Uterus (tissue), 4 donors: ENCODE data around the gene KLRF2. TPM values are rescaled to one million over a fixed set of nuclear protein-coding genes. Genes with fewer than 3 reads are reported as not detected.
A peak's percentile ranks its signal among the peaks of the same experiment; 100 is the strongest.

Source experiments
- DNase-seq, 2 donors: peaks; one replicate each; pipeline ENCODE4 v3.0.0-alpha.2; 2019 to 2020
- H3K27ac ChIP-seq, 2 donors: fragments of 200-600 bp; sonication (generic); 1 replicate in 1 of 2; 2 replicates in 1 of 2; pipeline ENCODE4 v1.5.1; 2016 to 2018
- H3K27me3 ChIP-seq, 2 donors: fragments of 200-600 bp; sonication (generic); one replicate each; pipeline ENCODE4 v1.5.1; 2018 to 2019; ENCODE audit warnings: control low read depth in 1 of 2
- H3K36me3 ChIP-seq, 2 donors: fragments of 200-600 bp; sonication (generic); one replicate each; pipeline ENCODE4 v1.5.1; 2019; ENCODE audit warnings: control low read depth in 1 of 2
- H3K4me1 ChIP-seq, 2 donors: fragments of 200-600 bp; sonication (generic); one replicate each; pipeline ENCODE4 v1.5.1; 2018 to 2019; ENCODE audit warnings: control low read depth in 1 of 2
- H3K4me3 ChIP-seq, 2 donors: fragments of 200-600 bp; sonication (generic); 1 replicate in 1 of 2; 2 replicates in 1 of 2; pipeline ENCODE4 v1.5.1; 2018 to 2019; ENCODE audit warnings: mild to moderate bottlenecking in 1 of 2
- H3K9me3 ChIP-seq, 2 donors: fragments of 200-600 bp; sonication (generic); one replicate each; pipeline ENCODE4 v1.5.1; 2019; ENCODE audit warnings: control low read depth in 1 of 2
- POLR2A ChIP-seq, 2 donors: fragments of 450-650 bp; IDR thresholded peaks; one replicate each; pipeline ENCODE4 v1.6.1; 2016; ENCODE audit warnings: antibody characterized with exemption in 2 of 2, mild to moderate bottlenecking in 1 of 2, moderate library complexity in 1 of 2
- intact Hi-C: fragments of 100-400 bp; cut with DNase I; formaldehyde crosslinking; loops from one replicate; pipeline ENCODE4 v1.15.1; 2023; ENCODE audit warnings: low total_unique reads
- total RNA-seq, 4 donors: library from RNA; depleted of rRNA in 3 of 4; stranded (reverse); fragments of >200 nt in 3 of 4; gene quantifications; one replicate each; pipeline versions ENCODE4 v1.1.0 to v1.2.4, GENCODE V29; 2014 to 2023
- TF ChIP-seq, protein P1 (sequence below), 4 experiments: fragments of 200-600 bp in 2 of 4; fragments of 450-650 bp in 2 of 4; sonication (generic) in 2 of 4; IDR thresholded peaks; one replicate each; pipeline ENCODE4 v1.5.1; 2016 to 2019; ENCODE audit warnings: antibody characterized with exemption in 4 of 4, mild to moderate bottlenecking in 2 of 4, moderate library complexity in 1 of 4
- donor health status: DM: yes; HTN: yes; CAD: no.

The KLRF2 gene
- total RNA-seq, 4 donors from 2014 or later: not detected

GRCh38 chr12:9866860-9867269, 14.4 kb upstream of the KLRF2 start:
- intact Hi-C loops: no loop called here
- Histone ChIP-seq H3K4me1 (peaks cover 0 to 4% of the 10 kb centered on the region in 2 donors), H3K9me3 (peaks cover 0 to 9% of the 10 kb centered on the region in 2 donors), H3K27me3 (no peaks in the 10 kb centered on the region), H3K27ac (peak overlapping the region; percentile 84 to 99), H3K36me3 (no peaks in the 10 kb centered on the region), H3K4me3 (peak overlapping the region; percentile 37 to 42)
- DNase-seq: no peak
- TF ChIP-seq, protein P1, sequence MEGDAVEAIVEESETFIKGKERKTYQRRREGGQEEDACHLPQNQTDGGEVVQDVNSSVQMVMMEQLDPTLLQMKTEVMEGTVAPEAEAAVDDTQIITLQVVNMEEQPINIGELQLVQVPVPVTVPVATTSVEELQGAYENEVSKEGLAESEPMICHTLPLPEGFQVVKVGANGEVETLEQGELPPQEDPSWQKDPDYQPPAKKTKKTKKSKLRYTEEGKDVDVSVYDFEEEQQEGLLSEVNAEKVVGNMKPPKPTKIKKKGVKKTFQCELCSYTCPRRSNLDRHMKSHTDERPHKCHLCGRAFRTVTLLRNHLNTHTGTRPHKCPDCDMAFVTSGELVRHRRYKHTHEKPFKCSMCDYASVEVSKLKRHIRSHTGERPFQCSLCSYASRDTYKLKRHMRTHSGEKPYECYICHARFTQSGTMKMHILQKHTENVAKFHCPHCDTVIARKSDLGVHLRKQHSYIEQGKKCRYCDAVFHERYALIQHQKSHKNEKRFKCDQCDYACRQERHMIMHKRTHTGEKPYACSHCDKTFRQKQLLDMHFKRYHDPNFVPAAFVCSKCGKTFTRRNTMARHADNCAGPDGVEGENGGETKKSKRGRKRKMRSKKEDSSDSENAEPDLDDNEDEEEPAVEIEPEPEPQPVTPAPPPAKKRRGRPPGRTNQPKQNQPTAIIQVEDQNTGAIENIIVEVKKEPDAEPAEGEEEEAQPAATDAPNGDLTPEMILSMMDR (IDR thresholded peaks at IDR 0.05): no peak
- TF ChIP-seq POLR2A (IDR thresholded peaks at IDR 0.05): no peak

DNA sequence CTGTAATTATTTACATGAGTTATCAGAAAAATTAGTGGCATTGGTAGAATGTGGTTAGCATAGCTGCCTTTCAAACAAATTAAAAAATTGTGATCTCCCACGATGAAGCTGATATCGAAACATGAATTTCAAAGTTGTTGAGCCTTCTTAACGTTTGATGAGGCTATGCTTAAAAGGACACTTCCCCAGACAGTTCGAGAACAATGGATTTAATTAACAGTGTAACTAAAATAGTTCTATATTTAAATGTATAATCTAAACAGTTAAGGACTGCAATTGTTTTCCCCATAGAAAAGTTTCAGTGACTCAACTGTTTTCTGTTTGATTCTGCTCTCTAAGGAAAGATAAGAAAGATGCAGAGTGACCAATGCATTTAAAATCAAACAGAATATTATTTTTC, 13.8 kb upstream of the KLRF2 start:
- TF ChIP-seq, protein P1 (IDR thresholded peaks at IDR 0.05): no peak
- TF ChIP-seq POLR2A (IDR thresholded peaks at IDR 0.05): no peak
- Histone ChIP-seq H3K4me1 (peaks cover 0 to 4% of the 10 kb centered on the region in 2 donors), H3K27ac (peak overlapping the region; percentile 84 to 99), H3K4me3 (peak overlapping the region; percentile 37 to 42), H3K9me3 (peaks cover 0 to 9% of the 10 kb centered on the region in 2 donors), H3K27me3 (no peaks in the 10 kb centered on the region), H3K36me3 (no peaks in the 10 kb centered on the region)
- intact Hi-C loops: no loop called here
- DNase-seq: no peak

DNA sequence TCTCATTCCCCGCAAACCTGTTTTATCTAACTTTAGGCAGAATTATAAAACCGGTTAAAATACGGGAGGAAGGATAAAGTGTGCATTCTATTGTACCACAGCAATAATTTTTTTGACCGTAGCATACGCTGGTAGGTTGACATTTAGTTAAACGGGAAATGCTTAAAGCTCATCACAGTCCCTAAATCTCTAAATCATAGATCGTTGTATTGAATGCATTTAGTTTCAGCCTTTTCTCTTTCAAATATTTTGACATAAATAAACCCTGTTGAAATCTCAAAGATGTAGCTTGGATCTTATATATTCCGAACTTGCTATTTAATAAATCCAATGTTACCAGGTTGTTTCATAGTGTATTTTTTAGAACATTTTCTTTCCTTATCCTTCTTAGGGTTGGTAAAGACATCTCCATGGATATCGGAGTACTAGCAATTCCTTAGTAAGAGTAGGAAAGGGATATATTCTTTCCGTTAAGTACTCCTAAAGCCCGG, 12.9 kb upstream of the KLRF2 start:
- Histone ChIP-seq H3K9me3 (peaks cover 0 to 9% of the 10 kb centered on the region in 2 donors), H3K4me3 (peak overlapping the region; percentile 37 to 42), H3K4me1 (peaks cover 0 to 4% of the 10 kb centered on the region in 2 donors), H3K36me3 (no peaks in the 10 kb centered on the region), H3K27me3 (no peaks in the 10 kb centered on the region), H3K27ac (peak overlapping the region; percentile 84 to 99)
- TF ChIP-seq POLR2A (IDR thresholded peaks at IDR 0.05): no peak
- TF ChIP-seq, protein P1 (IDR thresholded peaks at IDR 0.05): no peak
- no peak for DNase-seq
- intact Hi-C loops: no loop called here

DNA sequence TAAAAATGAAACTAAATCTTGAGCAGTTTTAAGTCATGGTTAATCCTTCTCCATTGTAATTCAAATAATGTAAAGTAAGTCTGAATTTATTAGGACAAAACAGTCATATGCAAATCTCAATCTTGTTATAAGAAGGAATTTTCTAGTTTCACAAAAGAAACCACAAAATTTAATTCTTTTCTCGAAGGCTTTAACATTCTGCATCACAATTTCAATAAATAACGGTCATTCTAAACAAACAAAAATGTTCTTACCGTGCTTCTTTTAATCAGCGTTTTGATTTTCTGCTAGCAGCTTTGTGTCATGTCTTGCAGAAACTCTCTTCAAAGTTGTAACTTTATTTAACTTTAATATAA, 12.4 kb upstream of the KLRF2 start:
- TF ChIP-seq POLR2A (IDR thresholded peaks at IDR 0.05): no peak
- TF ChIP-seq, protein P1 (IDR thresholded peaks at IDR 0.05): no peak
- H3K27me3 ChIP-seq: no peaks in the 10 kb centered on the region
- H3K4me1 ChIP-seq: peaks cover 0 to 4% of the 10 kb centered on the region in 2 donors
- no peaks in the 10 kb centered on the region for H3K36me3 ChIP-seq
- intact Hi-C loops: no loop called here
- no peak for DNase-seq
- peaks cover 0 to 4% of the 10 kb centered on the region in 2 donors for H3K9me3 ChIP-seq
- H3K4me3 ChIP-seq: peak overlapping the region; percentile 37 to 42
- peak overlapping the region; percentile 84 to 99 for H3K27ac ChIP-seq

GRCh38 chr12:9869307-9870161, 11.8 kb upstream of the KLRF2 start, which contains the start of gene CLEC2B:
Gene CLEC2B (minus strand): TSS chr12:9869354.
- Histone ChIP-seq H3K27ac (peak within 1 kb of the TSS; percentile 84 to 99), H3K9me3 (no peaks in the 10 kb centered on the region), H3K4me1 (peaks cover 0 to 4% of the 10 kb centered on the region in 2 donors), H3K36me3 (no peaks in the 10 kb centered on the region), H3K4me3 (peak within 1 kb of the TSS; percentile 37 to 42), H3K27me3 (no peaks in the 10 kb centered on the region)
- peak; percentile 24 to 62 for TF ChIP-seq POLR2A (IDR thresholded peaks at IDR 0.05)
- TF ChIP-seq, protein P1 (IDR thresholded peaks at IDR 0.05): no peak
- intact Hi-C loops: no loop called here
- DNase-seq: peak in 1 of 2 donors; percentile 36
